A549 (cell line): Measurements from ENCODE around the gene IGF1. TPM values are rescaled to one million over a fixed set of nuclear protein-coding genes. Genes with fewer than 3 reads are reported as not detected.

Source experiments
- ATAC-seq, 2 experiments: fragments of 200-7000 bp in 1 of 2; fragments of >200 bp in 1 of 2; cut with Nextera tagmentation in 1 of 2; cut with Tn5 transposase in 1 of 2; 3 replicates each; pipeline versions ENCODE4 v1.8.0 to v1.9.1; 2018 to 2020; ENCODE audit warnings: mild to moderate bottlenecking in 1 of 2, moderate library complexity in 1 of 2
- CTCF ChIA-PET: fragments of 300-600 bp; sonication (Branson Sonifier 250); formaldehyde crosslinking; extraction: SDS; loops from one replicate; lab custom pipeline; 2021; ENCODE audit warnings: antibody characterized with exemption, inconsistent platforms; lab: Yijun Ruan, JAX
- POLR2A ChIA-PET: fragments of 350-600 bp; formaldehyde crosslinking; extraction: SDS; loops from one replicate; lab custom pipeline; 2021; ENCODE audit warnings: antibody characterized with exemption, inconsistent platforms; lab: Yijun Ruan, JAX
- DNase-seq, 2 experiments: peaks; one replicate each; pipeline versions ENCODE4 v3.0.0 to v3.0.0-alpha.2; 2011 to 2016; ENCODE audit warnings: low read depth in 1 of 2, low spot score in 1 of 2
- FAIRE-seq: peaks from 2 replicates; lab custom pipeline; 2011; peaks lifted over from hg19 to GRCh38; lab: Jason Lieb, UNC
- H3K27ac ChIP-seq, 2 experiments: fragments of >200 bp; sonication (Bioruptor Twin); formaldehyde crosslinking; 3 replicates each; pipeline ENCODE4 v1.5.1; 2016 to 2017
- H3K4me1 ChIP-seq: fragments of >200 bp; sonication (Bioruptor Twin); formaldehyde crosslinking; 3 replicates; pipeline ENCODE4 v1.6.1; 2016
- H3K4me2 ChIP-seq: fragments of >200 bp; sonication (Bioruptor Twin); formaldehyde crosslinking; 3 replicates; pipeline ENCODE4 v1.6.1; 2016
- H3K4me3 ChIP-seq: fragments of >200 bp; sonication (Bioruptor Twin); formaldehyde crosslinking; 3 replicates; pipeline ENCODE4 v1.5.1; 2016
- H3K9me3 ChIP-seq: fragments of >200 bp; sonication (Bioruptor Twin); formaldehyde crosslinking; 3 replicates; pipeline ENCODE4 v1.6.1; 2016
- CBX2 ChIP-seq: fragments of 200-600 bp; sonication (generic); IDR thresholded peaks from 2 replicates; pipeline ENCODE4 v1.6.1; 2016; ENCODE audit warnings: low read depth, mild to moderate bottlenecking, borderline replicate concordance
- CHD2 ChIP-seq: fragments of 150-350 bp; IDR thresholded peaks from 2 replicates; pipeline ENCODE4 v1.6.1; 2014; ENCODE audit warnings: low read length; ENCODE audit not compliant: partially characterized antibody
- CHD4 ChIP-seq: fragments of 200-600 bp; sonication (generic); IDR thresholded peaks from 2 replicates; pipeline ENCODE4 v1.6.1; 2016; ENCODE audit warnings: antibody characterized with exemption, mild to moderate bottlenecking, borderline replicate concordance
- CTCF ChIP-seq: fragments of >200 bp; sonication (Bioruptor Twin); formaldehyde crosslinking; IDR thresholded peaks from 3 replicates; pipeline ENCODE4 v1.5.1; 2016
- EHMT2 ChIP-seq: fragments of 200-600 bp; sonication (generic); IDR thresholded peaks from 2 replicates; pipeline ENCODE4 v1.6.1; 2016; ENCODE audit warnings: antibody characterized with exemption, low read depth, mild to moderate bottlenecking, moderate library complexity
- EP300 ChIP-seq, 2 experiments: fragments of >200 bp; sonication (Bioruptor Twin); formaldehyde crosslinking; IDR thresholded peaks; 2 replicates in 1 of 2; 3 replicates in 1 of 2; pipeline ENCODE4 v1.6.1; 2016 to 2017
- FOSB ChIP-seq: fragments of 250-450 bp; sonication (Bioruptor Pico); IDR thresholded peaks from 2 replicates; pipeline ENCODE4 v1.5.0; 2020; ENCODE audit warnings: mild to moderate bottlenecking, moderate library complexity
- FOSL2 ChIP-seq, 2 experiments: fragments of 450-650 bp in 1 of 2; fragments of >200 bp in 1 of 2; sonication (Bioruptor Twin) in 1 of 2; formaldehyde crosslinking; IDR thresholded peaks; 2 replicates each; pipeline versions ENCODE4 v1.5.0 to v1.6.1; 2016 to 2020; ENCODE audit warnings: mild to moderate bottlenecking in 1 of 2, moderate library complexity in 1 of 2
- FOXS1 ChIP-seq: fragments of 250-450 bp; sonication (Bioruptor Pico); IDR thresholded peaks from 2 replicates; pipeline ENCODE4 v1.5.0; 2020; ENCODE audit warnings: mild to moderate bottlenecking, moderate library complexity
- HDAC2 ChIP-seq: fragments of 200-600 bp; sonication (generic); IDR thresholded peaks from 2 replicates; pipeline ENCODE4 v1.6.1; 2016
- HOXB5 ChIP-seq: fragments of 250-450 bp; sonication (Bioruptor Pico); IDR thresholded peaks from 2 replicates; pipeline ENCODE4 v1.5.0; 2020; ENCODE audit warnings: mild to moderate bottlenecking, moderate library complexity
- JUNB ChIP-seq: fragments of >200 bp; sonication (Bioruptor Twin); formaldehyde crosslinking; IDR thresholded peaks from 2 replicates; pipeline ENCODE4 v1.6.1; 2016
- KDM1A ChIP-seq: fragments of 200-600 bp; sonication (generic); IDR thresholded peaks from 2 replicates; pipeline ENCODE4 v1.6.1; 2016; ENCODE audit warnings: low read depth, mild to moderate bottlenecking
- MAFK ChIP-seq: fragments of 450-650 bp; IDR thresholded peaks from 2 replicates; pipeline ENCODE4 v1.6.1; 2014; ENCODE audit not compliant: partially characterized antibody
- MAX ChIP-seq: IDR thresholded peaks from 2 replicates; pipeline ENCODE4 v1.6.1; 2012
- MAZ ChIP-seq: fragments of 150-350 bp; IDR thresholded peaks from 2 replicates; pipeline ENCODE4 v1.6.1; 2014; ENCODE audit warnings: antibody characterized with exemption, low read depth, low read length, borderline replicate concordance
- NFE2L2 ChIP-seq: fragments of 150-350 bp; conservative IDR thresholded peaks from 2 replicates; pipeline ENCODE4 v1.6.1; 2014; ENCODE audit warnings: low read length
- NPAS2 ChIP-seq: fragments of 250-450 bp; sonication (Bioruptor Pico); IDR thresholded peaks from 2 replicates; pipeline ENCODE4 v1.8.0; 2022; ENCODE audit warnings: mild to moderate bottlenecking, moderate library complexity, borderline replicate concordance
- NR3C1 ChIP-seq: fragments of >200 bp; sonication (Bioruptor Twin); formaldehyde crosslinking; IDR thresholded peaks from 3 replicates; pipeline ENCODE4 v1.6.1; 2017
- PHF8 ChIP-seq: fragments of 200-600 bp; sonication (generic); IDR thresholded peaks from 2 replicates; pipeline ENCODE4 v1.6.1; 2016; ENCODE audit warnings: low read depth, mild to moderate bottlenecking, antibody characterized with exemption, moderate library complexity, borderline replicate concordance
- RAD21 ChIP-seq, 2 experiments: fragments of >200 bp in 1 of 2; sonication (Bioruptor Twin) in 1 of 2; formaldehyde crosslinking in 1 of 2; IDR thresholded peaks in 1 of 2; conservative IDR thresholded peaks in 1 of 2; 2 replicates in 1 of 2; 3 replicates in 1 of 2; pipeline ENCODE4 v1.6.1; 2012 to 2018; ENCODE audit warnings: inconsistent platforms in 1 of 2
- REST ChIP-seq: fragments of 200-600 bp; sonication (generic); IDR thresholded peaks from 2 replicates; pipeline ENCODE4 v1.6.1; 2016; ENCODE audit warnings: antibody characterized with exemption, mild to moderate bottlenecking, moderate library complexity
- RFX5 ChIP-seq: fragments of 450-650 bp; IDR thresholded peaks from 2 replicates; pipeline ENCODE4 v1.7.1; 2014; ENCODE audit warnings: antibody characterized with exemption, mild to moderate bottlenecking, moderate library complexity
- SMC3 ChIP-seq: fragments of >200 bp; sonication (Bioruptor Twin); formaldehyde crosslinking; IDR thresholded peaks from 3 replicates; pipeline ENCODE4 v1.6.1; 2018; ENCODE audit warnings: inconsistent platforms
- ZFP36 ChIP-seq: fragments of 450-650 bp; IDR thresholded peaks from 2 replicates; pipeline ENCODE4 v1.6.1; 2014; ENCODE audit warnings: borderline replicate concordance; ENCODE audit not compliant: partially characterized antibody
- ZSCAN20 ChIP-seq: fragments of 250-450 bp; sonication (Bioruptor Pico); IDR thresholded peaks from 2 replicates; pipeline ENCODE4 v1.8.0; 2022; ENCODE audit warnings: mild to moderate bottlenecking, moderate library complexity
- WGBS: methylation state at CpG from one replicate; pipeline ENCODE4 v1.1.6; 2017; ENCODE audit errors: missing lambda C conversion rate; 5-methylcytosine and 5-hydroxymethylcytosine counted together
- polyA plus RNA-seq, 4 experiments: library from polyadenylated mRNA; depleted of rRNA in 3 of 4; stranded (reverse); fragments of >200 nt; fragmentation: RNase III in 1 of 4; extraction: RNeasy Plus Mini Kit Qiagen cat#74134 plus additional on column Dnase treatment in 1 of 4; gene quantifications; 2 replicates in 3 of 4; 3 replicates in 1 of 4; pipeline ENCODE4 v1.2.3, GENCODE V29; 2011 to 2017

The IGF1 gene
- polyA plus RNA-seq, 2 of the 4 experiments (the other 2 are of a cell fraction), result 0.16 TPM; not detected in 1

GRCh38 chr12:102487226-102487625, 6.9 kb upstream of the IGF1 start:
- Histone ChIP-seq H3K4me1 (no peaks in the 10 kb centered on the region), H3K4me2 (no peak overlapping the region), H3K9me3 (peaks cover 3% of the 10 kb centered on the region; the same call in 1 of the 3 replicates)
- ATAC-seq (no peak), FAIRE-seq (no peak), DNase-seq (no peak)
- TF ChIP-seq KDM1A (no peak), HOXB5 (no peak), REST (no peak), NFE2L2 (no peak), FOXS1 (CRISPR knock-in tag) (no peak), CHD2 (no peak)
- TF ChIP-seq, all 56 proteins: peak for 0
- H3K27ac ChIP-seq, result no peak overlapping the region
- POLR2A ChIA-PET, result no interaction called here
- no peak overlapping the region for H3K4me3 ChIP-seq
- CTCF ChIA-PET, result interaction anchor here (0.6 to 1.5 kb wide), 2 partner anchors 317 to 409 kb away, joined by 3 to 4 read pairs; no protein-coding TSS in a partner anchor
- 88% methylated on average over 2 of the region's 2 CpGs for WGBS

- Histone ChIP-seq H3K4me1 (no peaks in the 10 kb centered on the region), H3K27ac (0 out of 6 replicates have a peak overlapping the region, but pooled peaks of 1 of the 2 experiments have one; percentile 17), H3K4me2 (no peak overlapping the region), H3K4me3 (no peak overlapping the region)
- CTCF ChIA-PET, result interaction anchor here (0.8 to 1.5 kb wide), 2 partner anchors 12 to 316 kb away, joined by 3 to 4 read pairs; no protein-coding TSS in a partner anchor
- WGBS, result 75% methylated on average over 2 of the region's 2 CpGs
- no peak for ATAC-seq
- TF ChIP-seq NR3C1 (no peak), RAD21 (conservative IDR thresholded peaks at IDR 0.05 in 1 of 2, IDR thresholded peaks at IDR 0.05 in 1 of 2) (no peak), CBX2 (no peak), EHMT2 (no peak), MAZ (no peak), NPAS2 (CRISPR knock-in tag) (no peak), ZSCAN20 (CRISPR knock-in tag) (no peak), FOSB (no peak), JUNB (no peak)
- TF ChIP-seq, all 56 proteins: peak for 0
- POLR2A ChIA-PET, result no interaction called here
- H3K9me3 ChIP-seq, result peaks cover 3% of the 10 kb centered on the region; the same call in 1 of the 3 replicates
- DNase-seq (no peak), FAIRE-seq (no peak)
Observed at GRCh38 chr12:102486153-102486552, 5.8 kb upstream of the IGF1 start.

GRCh38 chr12:102484428-102484958, 4.1 kb upstream of the IGF1 start:
- peak; percentile 55 to 61 for DNase-seq
- no peak for FAIRE-seq
- no peak overlapping the region for H3K4me3 ChIP-seq
- 0 out of 3 replicates have a peak, but pooled peaks cover 3% of the 10 kb centered on the region for H3K4me1 ChIP-seq
- H3K9me3 ChIP-seq, result peaks cover under 1% of the 10 kb centered on the region; the same call in 1 of the 3 replicates
- H3K4me2 ChIP-seq, result peak overlapping the region; percentile 49; the same call in 2 of the 3 replicates
- TF ChIP-seq MAFK (no peak), CHD2 (no peak), SMC3 (peak; percentile 77), MAX (peak; percentile 23; the same call in 1 of the 2 replicates), CBX2 (no peak), FOSB (no peak), RFX5 (no peak), ZFP36 (no peak), HDAC2 (no peak), CHD4 (no peak), HOXB5 (no peak), FOSL2 (IDR thresholded peaks at IDR 0.05) (no peak), FOSL2 (CRISPR knock-in tag; IDR thresholded peaks at IDR 0.05) (no peak), CTCF (peak; percentile 81), PHF8 (no peak), EP300 (IDR thresholded peaks at IDR 0.05) (no peak), RAD21 (conservative IDR thresholded peaks at IDR 0.05 in 1 of 2, IDR thresholded peaks at IDR 0.05 in 1 of 2) (peak; percentile 67 to 76)
- peak overlapping the region in 1 of 2 experiments; percentile 54; a peak in 2 of 6 replicates for H3K27ac ChIP-seq
- CTCF ChIA-PET, result interaction anchor here (0.5 to 2.7 kb wide), 32 partner anchors 11 to 709 kb away, joined by 3 to 31 read pairs (median 3); no protein-coding TSS in a partner anchor
- POLR2A ChIA-PET, result no interaction called here
- WGBS, result 29% methylated on average over 12 of the region's 12 CpGs
- peak in 1 of 2 experiments; percentile 82; a peak in 3 of 6 replicates for ATAC-seq
